Right atrium auricular region (tissue), 2 donors: ENCODE results near the gene CAMK1D. TPM values are rescaled to one million over a fixed set of nuclear protein-coding genes. Genes with fewer than 3 reads are reported as not detected.
"Not testable (repeated sequence)": the region's sequence is repeated elsewhere in the genome, so short reads cannot be mapped to it uniquely, and the experiment has no call there.

Experiments used
- DNase-seq: peaks from one replicate; pipeline ENCODE4 v3.0.0-alpha.2; 2019; ENCODE audit warnings: low spot score
- H3K27ac ChIP-seq, 2 donors: fragments of 200-600 bp; sonication (generic); 1 replicate in 1 of 2; 2 replicates in 1 of 2; pipeline ENCODE4 v1.5.1; 2016 to 2019
- H3K27me3 ChIP-seq, 2 donors: fragments of 200-600 bp; sonication (generic); one replicate each; pipeline versions ENCODE4 v1.5.1 to v1.6.0; 2017 to 2019
- H3K36me3 ChIP-seq: fragments of 200-600 bp; sonication (generic); one replicate; pipeline ENCODE4 v1.5.1; 2016
- H3K4me1 ChIP-seq, 2 donors: fragments of 200-600 bp; sonication (generic); one replicate each; pipeline versions ENCODE4 v1.5.1 to v1.6.0; 2017 to 2019
- H3K4me3 ChIP-seq, 2 donors: fragments of 200-600 bp; sonication (generic); 1 replicate in 1 of 2; 2 replicates in 1 of 2; pipeline ENCODE4 v1.5.1; 2017 to 2019; ENCODE audit warnings: mild to moderate bottlenecking in 1 of 2, moderate library complexity in 1 of 2
- H3K9me3 ChIP-seq, 2 donors: fragments of 200-600 bp; sonication (generic); one replicate each; pipeline ENCODE4 v1.5.1; 2019
- CTCF ChIP-seq, 2 donors: fragments of 200-600 bp; sonication (generic); IDR thresholded peaks; one replicate each; pipeline ENCODE4 v1.5.1; 2019; ENCODE audit warnings: antibody characterized with exemption in 2 of 2
- total RNA-seq, 2 donors: library from RNA; depleted of rRNA; stranded (reverse); fragments of >200 nt; gene quantifications; one replicate each; pipeline ENCODE4 v1.1.0, GENCODE V29; 2016

Gene CAMK1D
- total RNA-seq, 2 donors from 2014 or later, result 24.5 to 27.2 TPM

GRCh38 chr10:12357525-12358151 is 8.3 kb downstream of the CAMK1D start:
- peak overlapping the region; percentile 59 to 62 for H3K27ac ChIP-seq
- no peaks in the 10 kb centered on the region for H3K36me3 ChIP-seq
- no peak overlapping the region for H3K4me3 ChIP-seq
- H3K27me3 ChIP-seq, result no peaks in the 10 kb centered on the region
- H3K9me3 ChIP-seq, result no peaks in the 10 kb centered on the region
- TF ChIP-seq CTCF (IDR thresholded peaks at IDR 0.05), result no peak
- DNase-seq, result no peak
- H3K4me1 ChIP-seq, result peaks cover 0 to 56% of the 10 kb centered on the region in 2 donors

DNA sequence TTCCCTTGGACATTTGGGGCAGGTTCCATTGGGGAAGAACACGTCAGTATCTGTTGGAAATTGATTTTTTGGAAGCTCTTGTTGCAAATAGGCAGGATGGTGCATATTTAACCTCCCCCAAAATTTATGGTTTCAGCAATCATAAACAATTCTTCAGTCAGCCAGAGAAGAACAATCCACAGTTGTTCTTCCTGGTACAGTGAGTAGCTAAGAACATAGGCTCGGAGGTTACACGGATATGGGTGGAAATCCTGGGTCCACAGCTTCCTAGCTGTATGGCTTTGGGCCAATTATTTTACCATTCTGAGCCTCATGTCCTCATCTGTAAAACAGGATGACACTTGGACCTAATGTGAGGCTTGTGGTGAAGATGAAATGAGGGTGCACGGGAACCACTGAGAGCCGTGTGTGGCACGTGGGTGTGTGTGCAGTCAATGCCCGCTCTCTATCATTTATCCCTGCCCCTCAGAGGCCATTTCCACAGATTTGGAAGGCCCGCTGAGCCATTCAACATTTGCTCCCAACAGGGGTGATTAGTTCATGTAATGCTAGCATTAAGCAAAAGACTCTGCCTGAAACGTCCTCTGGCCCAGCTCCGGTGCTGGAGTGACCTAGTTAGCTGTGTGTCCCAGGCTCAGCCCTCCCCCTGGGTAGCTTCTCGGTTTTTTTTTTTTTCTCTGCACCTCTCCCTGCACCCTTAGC is 9.7 kb downstream of the CAMK1D start:
- Histone ChIP-seq H3K27ac (peak overlapping the region; percentile 59 to 62), H3K4me3 (no peak overlapping the region), H3K36me3 (no peaks in the 10 kb centered on the region), H3K27me3 (no peaks in the 10 kb centered on the region), H3K9me3 (no peaks in the 10 kb centered on the region), H3K4me1 (peaks cover 0 to 46% of the 10 kb centered on the region in 2 donors)
- DNase-seq, result no peak
- no peak for TF ChIP-seq CTCF (IDR thresholded peaks at IDR 0.05)

GRCh38 chr10:12360461-12360860 is 11.1 kb downstream of the CAMK1D start:
- no peak for DNase-seq
- TF ChIP-seq CTCF (IDR thresholded peaks at IDR 0.05), result no peak
- Histone ChIP-seq H3K36me3 (no peaks in the 10 kb centered on the region), H3K27me3 (no peaks in the 10 kb centered on the region), H3K4me3 (no peak overlapping the region), H3K27ac (peak overlapping the region; percentile 41 to 62), H3K9me3 (no peaks in the 10 kb centered on the region), H3K4me1 (peaks cover 0 to 44% of the 10 kb centered on the region in 2 donors)

DNA sequence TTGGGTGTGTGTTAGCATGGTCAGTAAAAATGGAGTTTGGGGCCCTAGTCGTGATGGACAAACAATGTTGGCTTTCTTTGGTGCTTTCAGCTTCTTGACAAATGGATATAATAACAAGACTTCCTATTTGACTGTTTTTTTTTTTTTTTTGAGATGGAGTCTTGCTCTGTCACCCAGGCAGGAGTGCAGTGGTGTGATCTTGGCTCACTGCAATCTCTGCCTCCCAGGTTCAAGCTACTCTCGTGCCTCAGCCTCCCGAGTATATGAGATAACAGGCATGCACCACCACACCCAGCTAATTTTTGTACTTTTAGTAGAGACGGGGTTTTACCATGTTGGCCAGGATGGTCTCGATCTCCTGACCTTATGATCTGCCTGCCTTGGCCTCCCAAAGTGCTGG is 11.8 kb downstream of the CAMK1D start:
- H3K36me3 ChIP-seq, H3K9me3 ChIP-seq, H3K27me3 ChIP-seq, DNase-seq, H3K4me3 ChIP-seq: not testable (repeated sequence)
- H3K27ac ChIP-seq, result peak overlapping the region in 1 of 2 donors; percentile 62
- H3K4me1 ChIP-seq, result peaks cover 0 to 45% of the 10 kb centered on the region in 2 donors

DNA sequence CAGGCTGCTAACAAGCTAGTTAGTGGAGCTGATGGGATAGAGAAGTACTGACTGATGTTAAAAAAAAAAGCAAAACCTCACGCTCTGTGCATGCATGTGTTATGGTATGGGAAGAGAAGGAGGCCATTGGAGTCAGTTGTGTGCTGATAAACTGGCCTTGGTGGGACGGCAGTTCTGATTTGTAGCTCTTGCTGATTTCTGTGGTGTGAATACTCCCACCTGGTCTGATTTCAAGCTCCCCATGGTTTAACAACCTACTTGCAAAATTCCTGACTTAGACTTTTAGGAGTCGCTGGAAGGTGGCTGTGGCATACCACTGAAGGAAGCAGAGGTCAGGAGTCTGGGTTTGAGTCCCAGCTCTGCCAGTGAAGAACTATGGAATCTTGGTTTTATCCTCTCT is 15.2 kb downstream of the CAMK1D start:
- H3K4me1 ChIP-seq, result peaks cover 0 to 21% of the 10 kb centered on the region in 2 donors
- H3K4me3 ChIP-seq, result no peak overlapping the region
- no peaks in the 10 kb centered on the region for H3K36me3 ChIP-seq
- H3K27ac ChIP-seq, result no peak overlapping the region
- no peak for DNase-seq
- no peaks in the 10 kb centered on the region for H3K27me3 ChIP-seq
- TF ChIP-seq CTCF (IDR thresholded peaks at IDR 0.05), result no peak
- H3K9me3 ChIP-seq, result no peaks in the 10 kb centered on the region

GRCh38 chr10:12367272-12367671 is 17.9 kb downstream of the CAMK1D start:
- TF ChIP-seq CTCF (IDR thresholded peaks at IDR 0.05), result no peak
- DNase-seq, result no peak
- no peaks in the 10 kb centered on the region for H3K27me3 ChIP-seq

More at GRCh38 chr10:12367272-12367671, 17.9 kb downstream of the CAMK1D start:
- no peaks in the 10 kb centered on the region for H3K36me3 ChIP-seq
- peaks cover 0 to 20% of the 10 kb centered on the region in 2 donors for H3K4me1 ChIP-seq
- H3K27ac ChIP-seq, result no peak overlapping the region
- no peaks in the 10 kb centered on the region for H3K9me3 ChIP-seq
- no peak overlapping the region for H3K4me3 ChIP-seq
